Calu3 (cell line): ENCODE data around the gene SEMA5A. TPM values are rescaled to one million over a fixed set of nuclear protein-coding genes. Genes with fewer than 3 reads are reported as not detected.

Experiments
- BruUV-seq: library from RNA; stranded (reverse); fragments of 400-500 nt; replicated peaks from 2 replicates; lab custom pipeline; 2021; lab: Mats Ljungman, UMichigan
- CTCF ChIA-PET: fragments of 300-600 bp; sonication (Branson Sonifier 250); formaldehyde crosslinking; loops from one replicate; lab custom pipeline; 2022; ENCODE audit warnings: antibody characterized with exemption; lab: Charles Lee
- DNase-seq: peaks from one replicate; pipeline ENCODE4 v3.0.0; 2022
- H3K27ac Mint-ChIP-seq: one replicate; pipeline ENCODE4 v1.8.0; 2022; ENCODE audit warnings: mixed read lengths; ENCODE audit not compliant: unreplicated experiment
- H3K27me3 Mint-ChIP-seq: one replicate; pipeline ENCODE4 v1.8.0; 2022; ENCODE audit warnings: mixed read lengths; ENCODE audit not compliant: unreplicated experiment
- H3K36me3 Mint-ChIP-seq: one replicate; pipeline ENCODE4 v1.8.0; 2022; ENCODE audit warnings: mild to moderate bottlenecking, moderate library complexity, mixed read lengths; ENCODE audit not compliant: insufficient read depth, unreplicated experiment
- H3K4me1 Mint-ChIP-seq: one replicate; pipeline ENCODE4 v1.8.0; 2022; ENCODE audit warnings: mild to moderate bottlenecking, low read depth, mixed read lengths; ENCODE audit not compliant: unreplicated experiment
- H3K4me3 Mint-ChIP-seq: one replicate; pipeline ENCODE4 v1.8.0; 2022; ENCODE audit warnings: mild to moderate bottlenecking, low read depth, moderate library complexity, mixed read lengths; ENCODE audit not compliant: unreplicated experiment
- H3K9me3 Mint-ChIP-seq: one replicate; pipeline ENCODE4 v1.8.0; 2022; ENCODE audit warnings: low read depth, mixed read lengths; ENCODE audit not compliant: unreplicated experiment
- intact Hi-C: fragments of 100-400 bp; cut with micrococcal nuclease; formaldehyde crosslinking; loops from one replicate; pipeline ENCODE4 v1.10.0; 2022; ENCODE audit not compliant: unreplicated experiment
- total RNA-seq: library from RNA; stranded (reverse); gene quantifications from 2 replicates; pipeline ENCODE4 v1.2.3, GENCODE V29; 2022
- TF ChIP-seq, protein P1 (sequence below): fragments of 200-600 bp; IDR thresholded peaks from one replicate; pipeline ENCODE4 v1.8.0; 2022; ENCODE audit warnings: antibody characterized with exemption; ENCODE audit not compliant: unreplicated experiment

Gene SEMA5A
- total RNA-seq, 1 experiment from 2014 or later = 0.52 TPM

DNA sequence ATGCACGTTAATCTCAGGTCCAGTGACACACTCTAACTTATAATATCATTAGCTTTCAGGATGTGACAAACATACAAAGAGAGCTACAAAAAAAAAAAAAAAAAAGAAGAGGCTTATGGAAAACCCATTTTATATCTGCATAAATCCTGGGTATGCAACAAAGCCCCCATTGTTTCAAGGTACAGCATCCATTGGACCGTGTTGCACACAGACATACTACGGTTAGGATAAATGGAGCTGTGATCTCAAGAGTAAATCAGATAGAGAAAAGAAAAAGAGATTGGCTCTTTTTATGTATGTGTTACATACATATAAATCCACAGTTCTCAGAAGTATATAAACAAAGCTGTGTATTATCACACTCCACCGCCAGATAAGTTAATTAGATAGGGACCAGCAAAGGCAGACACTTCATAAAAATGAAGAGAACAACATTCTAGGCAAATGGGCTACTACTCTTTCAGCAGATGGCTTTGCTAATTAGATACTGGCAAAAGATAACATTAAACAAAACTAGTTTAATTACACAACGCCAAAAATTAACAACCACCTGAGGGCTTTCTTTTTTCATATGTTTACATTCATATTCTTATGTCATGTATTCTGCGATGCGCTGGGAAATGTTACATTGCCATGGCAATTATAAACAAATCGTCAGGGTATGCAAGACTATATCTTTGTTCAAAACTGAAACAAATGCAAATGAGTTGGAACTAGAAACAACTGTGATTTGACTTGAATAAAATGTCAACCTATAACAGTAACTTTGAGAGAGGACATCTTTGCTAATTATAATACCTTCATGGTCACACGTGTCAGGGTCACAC, 304.2 kb downstream of the SEMA5A start:
- Mint-ChIP-seq H3K36me3 (no peaks in the 10 kb centered on the region), H3K27me3 (no peaks in the 10 kb centered on the region), H3K4me3 (no peak overlapping the region), H3K9me3 (peaks cover 2% of the 10 kb centered on the region), H3K4me1 (no peaks in the 10 kb centered on the region), H3K27ac (no peak overlapping the region)
- no TSS peak for BruUV-seq
- CTCF ChIA-PET = no interaction called here
- no peak for DNase-seq
- intact Hi-C loops = no loop called here
- TF ChIP-seq, protein P1, sequence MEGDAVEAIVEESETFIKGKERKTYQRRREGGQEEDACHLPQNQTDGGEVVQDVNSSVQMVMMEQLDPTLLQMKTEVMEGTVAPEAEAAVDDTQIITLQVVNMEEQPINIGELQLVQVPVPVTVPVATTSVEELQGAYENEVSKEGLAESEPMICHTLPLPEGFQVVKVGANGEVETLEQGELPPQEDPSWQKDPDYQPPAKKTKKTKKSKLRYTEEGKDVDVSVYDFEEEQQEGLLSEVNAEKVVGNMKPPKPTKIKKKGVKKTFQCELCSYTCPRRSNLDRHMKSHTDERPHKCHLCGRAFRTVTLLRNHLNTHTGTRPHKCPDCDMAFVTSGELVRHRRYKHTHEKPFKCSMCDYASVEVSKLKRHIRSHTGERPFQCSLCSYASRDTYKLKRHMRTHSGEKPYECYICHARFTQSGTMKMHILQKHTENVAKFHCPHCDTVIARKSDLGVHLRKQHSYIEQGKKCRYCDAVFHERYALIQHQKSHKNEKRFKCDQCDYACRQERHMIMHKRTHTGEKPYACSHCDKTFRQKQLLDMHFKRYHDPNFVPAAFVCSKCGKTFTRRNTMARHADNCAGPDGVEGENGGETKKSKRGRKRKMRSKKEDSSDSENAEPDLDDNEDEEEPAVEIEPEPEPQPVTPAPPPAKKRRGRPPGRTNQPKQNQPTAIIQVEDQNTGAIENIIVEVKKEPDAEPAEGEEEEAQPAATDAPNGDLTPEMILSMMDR = no peak

DNA sequence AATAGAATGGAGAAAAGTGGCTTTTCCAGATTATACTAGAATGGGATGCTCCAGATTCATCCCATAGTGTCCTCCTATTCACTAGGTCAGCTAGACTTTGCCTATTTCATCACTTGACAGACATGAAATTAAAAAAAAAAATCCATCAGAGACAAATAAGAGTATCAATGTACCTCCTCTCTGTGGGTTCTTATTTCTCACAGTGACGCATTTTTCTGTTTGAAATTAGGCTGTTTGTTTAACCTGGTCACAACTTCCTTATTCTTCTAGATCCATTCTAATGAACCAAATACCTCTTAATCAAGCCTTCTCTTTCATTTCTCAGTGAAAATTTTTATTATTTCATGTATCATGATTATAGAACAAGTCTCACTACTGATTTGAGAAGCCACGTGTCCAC, 305.4 kb downstream of the SEMA5A start:
- peaks cover 5% of the 10 kb centered on the region for H3K9me3 Mint-ChIP-seq
- BruUV-seq = no TSS peak
- CTCF ChIA-PET = no interaction called here
- no peak for DNase-seq
- TF ChIP-seq, protein P1 = no peak
- H3K4me3 Mint-ChIP-seq = no peak overlapping the region
- no peak overlapping the region for H3K27ac Mint-ChIP-seq
- H3K27me3 Mint-ChIP-seq = no peaks in the 10 kb centered on the region
- intact Hi-C loops = no loop called here
- no peaks in the 10 kb centered on the region for H3K4me1 Mint-ChIP-seq
- no peaks in the 10 kb centered on the region for H3K36me3 Mint-ChIP-seq

DNA sequence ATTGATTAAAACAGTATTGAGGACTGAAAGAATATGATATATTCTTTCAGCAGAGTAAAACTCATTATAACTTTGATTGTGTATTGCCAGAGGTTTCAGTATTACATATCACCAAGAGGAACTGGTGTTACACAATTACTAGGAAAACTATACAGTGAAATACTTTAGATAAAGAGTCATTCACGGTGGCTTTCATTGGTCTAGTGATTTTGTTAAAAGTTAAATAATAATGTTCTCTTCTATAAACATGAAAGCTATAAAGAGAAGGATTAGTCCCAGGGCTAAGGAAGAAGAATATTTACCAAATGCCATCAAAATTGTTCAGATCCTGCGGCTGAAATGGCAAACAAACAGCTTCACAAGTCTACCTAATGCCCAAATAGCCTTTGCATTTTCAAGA, 306.2 kb downstream of the SEMA5A start:
- CTCF ChIA-PET = no interaction called here
- DNase-seq = no peak
- no peaks in the 10 kb centered on the region for H3K27me3 Mint-ChIP-seq
- peaks cover 10% of the 10 kb centered on the region for H3K9me3 Mint-ChIP-seq
- no peaks in the 10 kb centered on the region for H3K36me3 Mint-ChIP-seq
- no peak overlapping the region for H3K27ac Mint-ChIP-seq
- TF ChIP-seq, protein P1 = no peak
- intact Hi-C loops = no loop called here
- no peaks in the 10 kb centered on the region for H3K4me1 Mint-ChIP-seq
- BruUV-seq = no TSS peak
- no peak overlapping the region for H3K4me3 Mint-ChIP-seq

DNA sequence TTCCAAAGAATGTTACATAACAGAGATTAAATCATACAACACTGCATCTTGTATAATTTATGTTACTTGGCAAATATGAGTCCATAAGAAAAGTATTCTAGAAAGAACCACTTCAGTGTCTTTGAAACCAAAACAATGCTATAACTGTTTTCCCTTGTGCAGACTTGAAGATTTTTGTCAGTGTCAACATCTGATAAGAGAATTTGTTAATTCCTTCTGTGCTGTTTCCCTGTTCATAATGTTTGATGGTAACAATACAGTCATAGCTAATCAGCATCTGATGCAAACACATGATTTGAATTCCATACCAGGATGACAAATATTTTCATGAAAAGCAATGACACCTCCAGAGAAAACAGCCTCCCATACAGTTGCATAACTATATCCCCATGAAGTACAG, 306.8 kb downstream of the SEMA5A start:
- Mint-ChIP-seq H3K36me3 (no peaks in the 10 kb centered on the region), H3K9me3 (peaks cover 10% of the 10 kb centered on the region), H3K27me3 (no peaks in the 10 kb centered on the region), H3K4me3 (no peak overlapping the region), H3K27ac (no peak overlapping the region), H3K4me1 (no peaks in the 10 kb centered on the region)
- no peak for DNase-seq
- TF ChIP-seq, protein P1 = no peak
- intact Hi-C loops = no loop called here
- CTCF ChIA-PET = no interaction called here
- BruUV-seq = no TSS peak
